ENCODE results near the gene NAA50. TPM values are rescaled to one million over a fixed set of nuclear protein-coding genes. Genes with fewer than 3 reads are reported as not detected.

The NAA50 gene
- total and polyA plus RNA-seq, 2 of the 13 experiments (the other 11 are each of a cell fraction or from before 2014, with no cell fraction given): 30.2 to 233 TPM

- peak; percentile 36; the same call in 1 of the 2 replicates for TF ChIP-seq HOXA9 (CRISPR knock-in tag; IDR thresholded peaks at IDR 0.05; ENCODE audit: borderline replicate concordance)
- TF ChIP-seq MAFG (CRISPR knock-in tag; IDR thresholded peaks at IDR 0.05): no peak
- TF ChIP-seq PTBP1 (IDR thresholded peaks at IDR 0.05; ENCODE audit: low read depth, low read length, poor library complexity, severe bottlenecking): no peak
- peak; percentile 62 for TF ChIP-seq ZNF598 (CRISPR knock-in tag; IDR thresholded peaks at IDR 0.05; ENCODE audit: borderline replicate concordance)
- no peak for TF ChIP-seq KDM1A (CRISPR knock-in tag; IDR thresholded peaks at IDR 0.05)
- no peak for TF ChIP-seq ZNF124 (CRISPR knock-in tag; IDR thresholded peaks at IDR 0.05)
- TF ChIP-seq ATF7 (IDR thresholded peaks at IDR 0.05): no peak
- TF ChIP-seq ATF7 (CRISPR knock-in tag; IDR thresholded peaks at IDR 0.05): no peak; the same call in 1 of the 2 replicates
- 0 out of 2 replicates have a peak, but pooled peaks have one; percentile 16 for TF ChIP-seq FOSL1 (CRISPR knock-in tag; IDR thresholded peaks at IDR 0.05; ENCODE audit: borderline replicate concordance)
- TF ChIP-seq GMEB2 (CRISPR knock-in tag; IDR thresholded peaks at IDR 0.05; ENCODE audit: low read depth): no peak
- no peak for TF ChIP-seq REPIN1 (CRISPR knock-in tag; IDR thresholded peaks at IDR 0.05; ENCODE audit: borderline replicate concordance, low read depth)
- peak; percentile 67; the same call in 1 of the 2 replicates for TF ChIP-seq ARNT2 (CRISPR knock-in tag; IDR thresholded peaks at IDR 0.05; ENCODE audit: low read depth)
- peak; percentile 43; the same call in 1 of the 2 replicates for TF ChIP-seq PHF20 (CRISPR knock-in tag; IDR thresholded peaks at IDR 0.05)
- no peak for TF ChIP-seq JARID2 (CRISPR knock-in tag; IDR thresholded peaks at IDR 0.05; ENCODE audit: insufficient replicate concordance)
- 0 out of 2 replicates have a peak, but pooled peaks have one; percentile 9 for TF ChIP-seq NFKBIZ (CRISPR knock-in tag; IDR thresholded peaks at IDR 0.05)
- TF ChIP-seq HNF1A (IDR thresholded peaks at IDR 0.05; ENCODE audit: low read depth): no peak
- 0 out of 2 replicates have a peak, but pooled peaks have one; percentile 24 for TF ChIP-seq HNF1A (CRISPR knock-in tag; IDR thresholded peaks at IDR 0.05; ENCODE audit: borderline replicate concordance)
- no peak for TF ChIP-seq NRL (CRISPR knock-in tag; IDR thresholded peaks at IDR 0.05; ENCODE audit: borderline replicate concordance)
- TF ChIP-seq TMF1 (CRISPR knock-in tag; IDR thresholded peaks at IDR 0.05; ENCODE audit: low read depth): no peak
- no peak for TF ChIP-seq ARID3A (IDR thresholded peaks at IDR 0.05; ENCODE audit: low read depth, low read length)
- TF ChIP-seq PLSCR1 (CRISPR knock-in tag; IDR thresholded peaks at IDR 0.05; ENCODE audit: borderline replicate concordance): no peak
Observed at GRCh38 chr3:113745756-113746547, at the start of gene NAA50 (continued).

Data from HepG2 (cell line).